ENCODE measurements around the gene SMIM41.

SMIM41 gene

GRCh38 chr12:52079576-52080402 lies at the start of gene SMIM41:
Gene SMIM41 (plus strand): TSS chr12:52079704. CDS start chr12:52079780, 76 bp downstream.
- DNase-seq = no peak

DNA sequence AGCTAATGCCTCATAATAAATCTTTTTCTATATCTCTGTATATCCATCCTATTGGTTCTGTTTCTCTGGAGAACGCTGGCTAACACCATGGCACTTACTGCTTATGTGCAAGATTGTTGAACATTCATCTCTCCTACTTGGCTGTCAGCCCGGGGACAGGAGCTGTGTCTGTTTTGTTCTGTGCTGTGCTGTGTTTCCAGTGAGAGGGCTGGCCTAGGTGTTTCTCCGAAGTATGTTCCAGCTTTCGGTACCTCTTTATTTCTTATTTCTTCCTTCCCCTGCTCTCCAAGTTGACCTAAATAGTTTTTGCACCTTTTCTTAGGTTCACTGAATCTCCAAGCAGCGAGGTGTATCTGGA lies 47.1 kb upstream of the SMIM41 start:
- DNase-seq = no peak

DNA sequence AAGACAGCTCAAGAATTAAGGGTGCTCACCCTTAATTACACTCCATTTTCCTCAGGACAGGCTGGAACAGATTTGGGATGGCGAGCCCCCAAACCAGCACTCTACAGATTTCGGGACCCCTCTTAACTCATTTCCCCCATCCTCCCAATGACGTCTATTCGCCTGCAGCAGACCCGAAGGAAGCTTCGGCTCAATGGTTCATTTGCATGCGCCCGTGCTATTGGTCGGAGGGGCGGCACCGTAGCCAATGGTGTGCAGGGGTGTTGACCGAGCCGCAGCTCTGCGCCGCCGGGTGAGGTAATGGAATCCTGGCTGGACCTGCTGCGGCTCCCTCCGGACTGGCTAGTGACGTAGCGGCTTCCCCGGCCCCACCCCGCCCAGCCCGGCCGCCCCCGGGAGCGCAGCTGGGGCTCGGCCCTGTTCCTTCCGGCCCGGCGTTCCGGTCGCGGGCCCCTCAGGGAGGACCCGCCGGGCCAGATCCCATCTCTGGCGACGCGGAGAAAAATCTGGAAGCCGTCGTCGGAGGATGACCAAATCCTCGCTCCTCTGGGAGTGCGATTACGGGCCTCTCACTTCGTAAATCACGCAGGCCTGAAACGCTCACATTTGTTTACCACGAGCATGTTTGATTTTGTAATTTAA lies 46.6 kb upstream of the SMIM41 start:
- DNase-seq = peak; percentile 90

DNA sequence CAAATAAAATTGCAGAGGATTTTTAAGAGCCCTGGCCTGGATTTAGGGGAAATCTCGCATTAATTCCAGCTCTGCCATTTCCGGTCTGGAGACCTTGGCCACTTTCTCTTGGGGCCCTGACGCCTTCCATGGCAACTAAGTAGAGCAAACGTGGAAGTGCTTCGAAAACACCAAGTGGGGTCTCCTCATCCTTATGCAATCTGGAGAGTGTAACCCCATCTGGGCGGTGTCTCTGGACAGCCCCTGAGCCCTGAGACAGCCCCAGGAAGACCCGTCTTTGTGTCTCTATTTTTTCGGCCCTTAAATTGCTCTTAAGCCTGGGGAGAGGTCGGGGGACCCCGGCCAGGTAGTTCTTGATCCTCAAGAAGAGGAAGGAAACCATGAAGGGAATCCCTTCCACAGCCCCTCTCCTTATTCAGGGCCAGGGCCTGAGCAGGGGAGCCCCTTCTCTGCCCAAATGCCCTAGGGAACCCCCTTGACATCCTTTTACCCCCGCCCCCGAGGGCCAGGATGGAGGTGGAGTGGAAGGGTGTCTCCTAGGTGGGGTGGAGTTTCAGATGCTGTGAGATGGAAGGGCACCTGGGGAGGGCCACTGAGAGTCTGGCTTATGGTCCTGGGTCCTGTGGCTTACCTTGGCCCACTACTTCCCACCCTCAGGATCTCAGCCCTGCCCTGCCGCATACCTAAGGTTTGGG lies 45.9 kb upstream of the SMIM41 start:
- DNase-seq = no peak

- DNase-seq = no peak
These were observed 44.3 kb upstream of the SMIM41 start for GRCh38 chr12:52035190-52035589.

- DNase-seq = no peak
These were observed 43.6 kb upstream of the SMIM41 start for GRCh38 chr12:52035926-52036325.

DNA sequence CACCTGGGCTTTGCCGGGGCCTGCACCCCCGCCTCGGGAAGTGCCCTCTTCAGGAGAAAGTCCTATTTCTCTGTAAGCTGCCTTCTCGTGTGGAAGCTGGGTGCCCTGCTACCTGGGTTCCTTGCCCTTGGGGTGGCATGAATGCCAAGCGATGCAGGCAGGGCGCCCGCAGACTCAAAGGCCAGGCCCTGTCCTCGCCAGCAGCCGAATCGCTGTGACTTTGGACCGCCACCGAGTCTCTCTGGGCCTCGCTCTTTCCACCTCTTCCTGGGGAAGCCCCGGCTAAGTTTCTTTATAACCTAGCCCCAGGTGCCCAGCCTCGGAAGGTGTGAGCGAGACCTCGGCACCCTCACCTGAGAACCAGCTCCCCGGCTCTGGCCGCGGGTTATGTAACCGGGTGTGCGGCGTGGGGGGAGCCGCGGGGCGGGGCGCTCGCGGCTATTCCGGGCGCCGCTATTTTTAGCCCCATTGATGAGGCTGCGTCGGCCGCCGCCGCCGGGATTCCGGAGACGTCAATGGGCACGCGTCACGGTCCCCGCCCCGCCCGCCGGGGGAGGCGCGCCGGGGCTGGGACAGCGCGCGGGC lies 42.8 kb upstream of the SMIM41 start:
- DNase-seq = peak; percentile 77

DNA sequence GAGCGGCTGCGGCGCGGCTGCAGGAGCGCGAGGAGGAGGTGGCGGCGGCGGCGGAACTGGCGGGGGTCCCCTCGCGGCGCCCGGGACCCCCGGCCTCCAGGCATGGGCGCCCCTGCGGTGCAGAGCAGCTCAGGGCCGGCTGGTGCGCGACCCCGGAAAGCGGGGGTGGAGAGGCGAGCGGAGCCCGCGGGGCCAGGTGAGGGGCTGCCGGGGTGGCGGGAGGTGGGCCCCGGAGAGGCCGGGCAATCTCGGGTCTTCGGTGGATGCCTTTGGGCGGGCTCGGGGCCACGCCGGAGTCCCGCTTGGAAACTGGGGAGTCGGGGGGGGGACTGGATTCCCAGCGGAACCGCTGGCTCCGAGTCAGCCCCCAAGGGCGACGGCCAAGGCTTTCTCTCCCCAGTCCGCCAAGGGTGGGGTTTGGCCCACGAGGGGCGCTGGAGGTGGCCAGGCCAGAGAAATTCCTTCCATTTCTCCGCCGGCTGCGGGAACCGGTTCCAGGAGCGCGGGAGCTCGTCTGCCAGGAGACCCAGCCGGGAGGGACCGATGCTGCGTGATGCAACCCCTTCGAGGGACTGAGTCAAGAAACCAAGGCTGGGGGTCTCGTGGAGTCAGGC lies 42.1 kb upstream of the SMIM41 start:
- DNase-seq = no peak

- DNase-seq = no peak
These were observed 41.1 kb upstream of the SMIM41 start for GRCh38 chr12:52038447-52038846.

- DNase-seq = no peak
These were observed 38.5 kb upstream of the SMIM41 start for GRCh38 chr12:52041035-52041434.

- peak; percentile 27 for DNase-seq
These were observed 37.8 kb upstream of the SMIM41 start for GRCh38 chr12:52041695-52042123.

GRCh38 chr12:52042706-52043385 lies 36.7 kb upstream of the SMIM41 start:
- no peak for DNase-seq

GRCh38 chr12:52043386-52044212 lies 35.9 kb upstream of the SMIM41 start:
- no peak for DNase-seq

GRCh38 chr12:52044292-52044983 lies 35.1 kb upstream of the SMIM41 start:
- no peak for DNase-seq

DNA sequence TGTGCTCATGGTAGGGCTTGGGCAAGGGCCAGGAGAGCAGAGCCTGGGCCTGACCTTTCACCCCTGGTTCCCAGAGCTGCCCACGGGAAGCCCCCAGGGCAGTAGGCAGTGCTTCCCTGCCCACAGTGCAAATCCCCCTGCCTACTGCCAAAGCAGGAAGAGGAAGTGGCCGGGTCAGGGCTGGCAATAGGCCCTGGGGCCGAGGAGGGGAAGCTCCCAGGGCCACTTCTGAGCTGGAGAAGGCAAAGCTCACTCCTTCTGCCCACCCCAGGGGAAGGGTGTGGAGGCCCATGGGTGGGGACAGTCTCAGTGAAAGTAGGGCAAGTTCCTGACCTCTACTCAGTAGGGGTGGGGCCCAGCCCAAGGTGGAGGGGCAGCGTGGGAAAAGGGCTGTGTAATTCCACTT lies 33.7 kb upstream of the SMIM41 start:
- DNase-seq = no peak

- no peak for DNase-seq
These were observed 32.6 kb upstream of the SMIM41 start for GRCh38 chr12:52046859-52047258.

GRCh38 chr12:52049286-52049685 lies 30.2 kb upstream of the SMIM41 start:
- DNase-seq = no peak

GRCh38 chr12:52049688-52050087 lies 29.8 kb upstream of the SMIM41 start:
- DNase-seq = no peak

DNA sequence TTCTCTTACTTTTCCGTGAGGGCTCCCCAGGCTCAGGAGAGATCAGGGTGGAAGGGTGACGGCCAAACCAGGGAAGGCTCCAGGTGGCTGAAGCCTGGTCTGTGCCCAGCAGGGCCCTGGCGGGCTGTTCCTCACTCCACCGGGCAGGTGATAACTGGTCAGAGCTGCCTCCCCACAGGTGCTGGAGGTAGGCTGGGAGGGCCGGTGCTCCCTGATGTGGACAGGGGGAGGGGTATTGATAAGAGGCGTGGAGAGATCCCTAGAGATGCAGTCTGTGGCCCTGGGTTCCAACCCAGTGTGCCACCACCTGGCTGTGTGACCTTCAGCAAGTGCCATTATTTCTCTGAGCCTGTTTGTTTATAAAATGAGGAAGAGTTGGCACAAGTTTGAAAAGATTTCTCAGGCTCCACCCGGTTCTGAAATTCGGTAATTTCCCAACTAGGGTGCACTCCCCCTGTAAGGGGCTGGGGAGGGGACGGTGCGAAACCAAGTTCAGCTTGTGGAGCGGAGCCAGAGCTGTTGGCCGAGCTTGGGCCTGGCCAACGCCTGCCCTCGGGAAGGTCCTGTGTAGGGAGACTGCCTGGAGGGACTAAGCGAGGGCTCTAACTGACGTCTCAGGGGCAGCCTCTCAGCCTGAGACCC lies 29.3 kb upstream of the SMIM41 start:
- no peak for DNase-seq
